Spleen (tissue), 11 donors: ENCODE measurements around the gene DDRGK1. TPM values are rescaled to one million over a fixed set of nuclear protein-coding genes. Genes with fewer than 3 reads are reported as not detected.
"Not testable (repeated sequence)": the region's sequence is repeated elsewhere in the genome, so short reads cannot be mapped to it uniquely, and the experiment has no call there.

Experiments
- DNase-seq: peaks from one replicate; pipeline ENCODE4 v3.0.0-alpha.2; 2020
- H3K27ac ChIP-seq, 8 donors: fragments of 200-600 bp; sonication (generic) in 7 of 8; 1 replicate in 4 of 8; 2 replicates in 4 of 8; pipeline versions ENCODE4 v1.5.0 to v1.8.0; 2016 to 2021; ENCODE audit warnings: inconsistent platforms in 4 of 8, mild to moderate bottlenecking in 4 of 8, moderate library complexity in 1 of 8
- H3K27me3 ChIP-seq, 7 donors: fragments of 200-600 bp; sonication (generic) in 6 of 7; replicated peaks in 1 of 7; 1 replicate in 4 of 7; 2 replicates in 3 of 7; pipeline versions ENCODE4 v1.5.0 to v1.8.0; 2016 to 2021; ENCODE audit warnings: inconsistent platforms in 3 of 7, mild to moderate bottlenecking in 1 of 7
- H3K36me3 ChIP-seq, 6 donors: fragments of 200-600 bp; sonication (generic) in 5 of 6; 1 replicate in 4 of 6; 2 replicates in 2 of 6; pipeline versions ENCODE4 v1.5.0 to v1.8.0; 2016 to 2021; ENCODE audit warnings: inconsistent platforms in 2 of 6
- H3K4me1 ChIP-seq, 6 donors: fragments of 200-600 bp; sonication (generic) in 5 of 6; 1 replicate in 3 of 6; 2 replicates in 3 of 6; pipeline versions ENCODE4 v1.5.0 to v1.8.0; 2016 to 2021; ENCODE audit warnings: inconsistent platforms in 3 of 6
- H3K4me3 ChIP-seq, 8 donors: fragments of 200-600 bp; sonication (generic) in 7 of 8; 1 replicate in 4 of 8; 2 replicates in 4 of 8; pipeline versions ENCODE4 v1.5.0 to v1.8.0; 2016 to 2021; ENCODE audit warnings: inconsistent platforms in 4 of 8, mild to moderate bottlenecking in 4 of 8, moderate library complexity in 2 of 8
- H3K9me3 ChIP-seq, 8 donors: fragments of 200-600 bp; sonication (generic) in 7 of 8; 1 replicate in 4 of 8; 2 replicates in 4 of 8; pipeline versions ENCODE4 v1.5.0 to v1.8.0; 2016 to 2021; ENCODE audit warnings: inconsistent platforms in 4 of 8
- POLR2A ChIP-seq, 3 donors: fragments of 450-650 bp; IDR thresholded peaks; one replicate each; pipeline ENCODE4 v1.5.1; 2017; ENCODE audit warnings: antibody characterized with exemption in 3 of 3, mild to moderate bottlenecking in 1 of 3
- POLR2AphosphoS5 ChIP-seq, 3 donors: sonication (generic); formaldehyde crosslinking; IDR thresholded peaks; one replicate each; pipeline ENCODE4 v1.5.1; 2017; ENCODE audit warnings: antibody characterized with exemption in 3 of 3
- WGBS, 5 donors: extraction: QIAGEN DNeasy Blood & Tissue Kit in 3 of 5; methylation state at CpG; one replicate each; pipeline versions ENCODE4 v1.1.5 to v1.1.7; 2013 to 2018; 5-methylcytosine and 5-hydroxymethylcytosine counted together
- intact Hi-C: fragments of 100-400 bp; cut with DNase I; formaldehyde crosslinking; loops from one replicate; pipeline ENCODE4 v1.15.0; 2023; ENCODE audit warnings: low total_unique reads
- polyA plus RNA-seq, 3 donors: library from polyadenylated mRNA; stranded (reverse); fragments of 200-250 nt; gene quantifications; one replicate each; pipeline ENCODE4 v1.2.1, GENCODE V29; 2013
- total RNA-seq, 7 donors: library from RNA; depleted of rRNA in 3 of 7; stranded (reverse); fragments of >200 nt in 3 of 7; fragmentation: NEBNext Ultra II Directional in 4 of 7; extraction: Animal tissue kit (Norgen Biotek cat#: 25700) in 4 of 7; gene quantifications; one replicate each; pipeline versions ENCODE4 v1.1.0 to v1.2.1, GENCODE V29; 2016 to 2021
- TF ChIP-seq, protein P1 (sequence below), 11 experiments: fragments of 200-600 bp in 7 of 11; fragments of 450-650 bp in 4 of 11; sonication (generic) in 4 of 11; IDR thresholded peaks in 8 of 11; conservative IDR thresholded peaks in 3 of 11; 1 replicate in 7 of 11; 2 replicates in 4 of 11; pipeline versions ENCODE4 v1.4.0 to v1.8.0; 2016 to 2021; ENCODE audit warnings: antibody characterized with exemption in 11 of 11, inconsistent platforms in 4 of 11, mild to moderate bottlenecking in 1 of 11
- donor health status: healthy with polysubstance abuse.
- donor health status: DM: no; HTN: no; CAD: no; lungs with moderate emphysema.
- donor health status: DM: no; HTN: no; CAD: no.
- donor health status: Bipolar disorder and iron deficiency.
- donor health status: healthy.
- donor health status: DM: no; HTN: no; CAD: no.
- donor health status: DM: yes; HTN: yes; CAD: no.

The DDRGK1 gene
- total and polyA plus RNA-seq, 10 donors: 25.6 to 53.7 (median 42.2) TPM

DNA sequence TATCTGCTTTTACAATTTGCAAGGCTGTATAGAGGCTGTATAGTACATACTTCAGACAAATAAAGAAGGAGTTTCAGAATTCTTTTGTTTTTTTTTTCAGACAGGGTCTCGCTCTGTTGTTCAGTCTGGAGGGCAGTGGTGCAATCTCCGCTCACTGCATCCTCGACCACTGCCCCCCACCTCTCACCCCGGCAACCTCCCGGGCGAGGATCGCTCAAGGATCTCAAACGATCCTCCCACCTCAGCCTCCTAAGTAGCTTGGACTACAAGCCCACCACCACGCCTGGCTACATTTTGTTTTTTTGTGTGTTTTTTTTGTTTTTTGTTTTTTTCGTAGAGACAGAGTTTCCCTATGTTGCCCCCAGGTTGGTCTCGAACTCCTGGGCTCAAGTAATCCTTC is 46.7 kb downstream of the DDRGK1 start:
- 62 to 86% (median 74%) methylated on average over 11 of the region's 11 CpGs for WGBS, 5 donors
- peak overlapping the region in 6 of 8 donors; percentile 13 to 91 (median 24) for H3K27ac ChIP-seq

DNA sequence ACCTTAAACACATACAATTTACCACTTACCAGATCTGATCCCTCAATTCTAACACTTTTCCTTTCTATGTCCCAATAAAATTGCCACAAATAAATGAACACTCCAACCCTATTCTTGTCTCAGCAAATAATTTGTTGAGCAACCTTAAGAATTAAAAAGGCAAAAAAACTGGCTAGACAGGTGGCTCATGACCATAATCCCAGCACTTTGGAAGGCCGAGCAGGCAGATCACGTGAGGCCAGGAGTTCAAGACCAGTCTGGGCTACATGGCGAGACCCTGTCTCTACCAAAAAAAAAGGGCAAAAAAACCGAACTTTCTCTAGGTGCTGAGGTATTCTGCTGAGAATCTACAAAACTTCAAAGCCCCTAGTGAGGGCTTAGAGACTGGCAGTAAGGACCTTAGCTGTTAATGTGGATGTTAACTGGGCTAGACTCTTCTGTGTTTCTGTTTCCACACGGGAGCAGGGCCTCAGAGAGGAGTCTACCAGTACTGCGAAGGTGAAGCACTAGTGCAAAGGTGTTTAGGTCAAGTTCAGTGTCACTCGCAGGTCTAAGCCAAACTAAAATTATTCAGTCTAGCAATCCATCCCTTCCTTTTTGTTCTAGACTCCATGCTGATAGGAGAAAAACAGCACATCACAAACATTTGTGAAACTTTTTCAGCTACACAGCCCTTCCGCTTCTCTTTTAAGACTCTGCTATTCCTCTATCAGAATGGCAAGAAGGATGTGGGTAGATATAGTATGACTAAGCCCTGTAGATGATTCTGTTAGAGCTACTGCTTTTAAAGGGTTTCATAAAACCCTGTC is 47.5 kb downstream of the DDRGK1 start:
- H3K27ac ChIP-seq: peak overlapping the region; percentile 13 to 91 (median 24)
- peaks cover 0 to 40% (median 6%) of the 10 kb centered on the region in 6 donors for H3K36me3 ChIP-seq
- WGBS, 5 donors: 52 to 68% (median 55%) methylated on average over 8 of the region's 8 CpGs
- intact Hi-C loops: no loop called here
- peaks cover 21 to 79% (median 59%) of the 10 kb centered on the region in 6 donors for H3K4me1 ChIP-seq
- no peaks in the 10 kb centered on the region for H3K9me3 ChIP-seq
- TF ChIP-seq, protein P1, sequence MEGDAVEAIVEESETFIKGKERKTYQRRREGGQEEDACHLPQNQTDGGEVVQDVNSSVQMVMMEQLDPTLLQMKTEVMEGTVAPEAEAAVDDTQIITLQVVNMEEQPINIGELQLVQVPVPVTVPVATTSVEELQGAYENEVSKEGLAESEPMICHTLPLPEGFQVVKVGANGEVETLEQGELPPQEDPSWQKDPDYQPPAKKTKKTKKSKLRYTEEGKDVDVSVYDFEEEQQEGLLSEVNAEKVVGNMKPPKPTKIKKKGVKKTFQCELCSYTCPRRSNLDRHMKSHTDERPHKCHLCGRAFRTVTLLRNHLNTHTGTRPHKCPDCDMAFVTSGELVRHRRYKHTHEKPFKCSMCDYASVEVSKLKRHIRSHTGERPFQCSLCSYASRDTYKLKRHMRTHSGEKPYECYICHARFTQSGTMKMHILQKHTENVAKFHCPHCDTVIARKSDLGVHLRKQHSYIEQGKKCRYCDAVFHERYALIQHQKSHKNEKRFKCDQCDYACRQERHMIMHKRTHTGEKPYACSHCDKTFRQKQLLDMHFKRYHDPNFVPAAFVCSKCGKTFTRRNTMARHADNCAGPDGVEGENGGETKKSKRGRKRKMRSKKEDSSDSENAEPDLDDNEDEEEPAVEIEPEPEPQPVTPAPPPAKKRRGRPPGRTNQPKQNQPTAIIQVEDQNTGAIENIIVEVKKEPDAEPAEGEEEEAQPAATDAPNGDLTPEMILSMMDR (IDR thresholded peaks at IDR 0.05 in 8 of 11, conservative IDR thresholded peaks at IDR 0.05 in 3 of 11): no peak
- TF ChIP-seq POLR2A (IDR thresholded peaks at IDR 0.05): no peak
- no peak for TF ChIP-seq POLR2AphosphoS5 (IDR thresholded peaks at IDR 0.05)
- no peak for DNase-seq
- no peaks in the 10 kb centered on the region for H3K27me3 ChIP-seq
- H3K4me3 ChIP-seq: peak overlapping the region in 2 of 8 donors; percentile 76 to 88

More for the DNA sequence above, 46.7 kb downstream of the DDRGK1 start:
- H3K4me3 ChIP-seq: peak overlapping the region in 5 of 8 donors; percentile 72 to 97 (median 88)
- H3K27me3 ChIP-seq: no peaks in the 10 kb centered on the region
- H3K4me1 ChIP-seq: peaks cover 21 to 71% (median 53%) of the 10 kb centered on the region in 6 donors
- intact Hi-C loops: no loop called here
- peaks cover 0 to 32% (median 6%) of the 10 kb centered on the region in 6 donors for H3K36me3 ChIP-seq
- DNase-seq: no peak
- no peak for TF ChIP-seq POLR2AphosphoS5 (IDR thresholded peaks at IDR 0.05)
- TF ChIP-seq, protein P1 (IDR thresholded peaks at IDR 0.05 in 8 of 11, conservative IDR thresholded peaks at IDR 0.05 in 3 of 11): no peak
- TF ChIP-seq POLR2A (IDR thresholded peaks at IDR 0.05): no peak
- no peaks in the 10 kb centered on the region for H3K9me3 ChIP-seq

DNA sequence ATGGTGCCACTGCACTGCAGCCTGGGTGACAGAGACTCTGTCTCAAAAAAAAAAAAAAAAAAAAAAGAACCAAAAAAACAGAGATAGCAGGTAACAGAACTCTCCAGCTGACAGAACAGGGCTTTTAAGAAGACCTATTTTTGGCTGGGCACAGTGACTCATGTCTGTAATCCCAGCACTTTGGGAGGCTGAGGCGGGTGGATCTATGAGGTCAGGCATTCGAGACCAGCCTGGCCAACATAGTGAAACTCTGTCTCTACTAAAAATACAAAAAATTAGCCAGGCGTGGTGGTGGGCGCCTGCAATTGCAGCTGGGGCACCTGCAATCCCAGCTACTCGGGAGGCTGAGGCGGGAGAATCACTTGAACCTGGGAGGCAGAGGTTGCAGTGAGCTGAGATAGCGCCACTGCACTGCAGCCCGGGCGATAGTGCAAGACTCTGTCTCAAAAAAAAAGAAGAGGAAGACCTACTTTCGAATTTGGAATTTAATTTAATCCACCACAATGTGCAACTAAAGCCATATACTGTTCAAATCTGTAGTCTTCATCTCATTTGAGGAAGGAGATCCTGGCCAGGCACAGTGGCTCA is 52.3 kb downstream of the DDRGK1 start:
- DNase-seq, H3K9me3 ChIP-seq, H3K27me3 ChIP-seq, H3K27ac ChIP-seq, H3K4me3 ChIP-seq, intact Hi-C loops: not testable (repeated sequence)
- WGBS, 5 donors: 78 to 93% (median 90%) methylated on average over 10 of the region's 10 CpGs
- peaks cover 3 to 82% (median 31%) of the 10 kb centered on the region in 6 donors for H3K36me3 ChIP-seq
- H3K4me1 ChIP-seq: peaks cover 3 to 95% (median 49%) of the 10 kb centered on the region in 6 donors

DNA sequence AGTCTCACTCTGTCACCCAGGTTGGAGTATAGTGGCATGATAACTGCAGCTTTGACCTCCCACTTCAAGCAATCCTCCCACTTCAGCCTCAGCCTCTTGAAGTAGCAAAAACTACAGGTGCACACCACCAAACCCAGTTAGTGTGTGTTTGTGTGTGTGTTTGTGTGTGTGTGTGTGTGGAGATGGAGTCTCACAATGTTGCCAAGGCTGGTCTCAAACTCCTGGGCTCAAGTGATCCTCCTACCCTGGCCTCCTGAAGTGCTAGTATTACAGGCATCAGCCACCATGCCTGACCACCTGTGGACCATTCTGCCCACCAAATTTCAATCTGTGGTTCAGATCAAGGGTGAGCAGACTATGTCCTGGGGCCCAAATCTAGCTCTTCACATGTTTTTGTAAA is 53.6 kb downstream of the DDRGK1 start:
- H3K27ac ChIP-seq: no peak overlapping the region
- no peak for TF ChIP-seq POLR2A (IDR thresholded peaks at IDR 0.05)
- no peaks in the 10 kb centered on the region for H3K27me3 ChIP-seq
- intact Hi-C loops: no loop called here
- peaks cover 3 to 90% (median 38%) of the 10 kb centered on the region in 6 donors for H3K36me3 ChIP-seq
- DNase-seq: no peak
- no peaks in the 10 kb centered on the region for H3K9me3 ChIP-seq
- H3K4me3 ChIP-seq: no peak overlapping the region
- peaks cover 0 to 85% (median 38%) of the 10 kb centered on the region in 6 donors for H3K4me1 ChIP-seq

DNA sequence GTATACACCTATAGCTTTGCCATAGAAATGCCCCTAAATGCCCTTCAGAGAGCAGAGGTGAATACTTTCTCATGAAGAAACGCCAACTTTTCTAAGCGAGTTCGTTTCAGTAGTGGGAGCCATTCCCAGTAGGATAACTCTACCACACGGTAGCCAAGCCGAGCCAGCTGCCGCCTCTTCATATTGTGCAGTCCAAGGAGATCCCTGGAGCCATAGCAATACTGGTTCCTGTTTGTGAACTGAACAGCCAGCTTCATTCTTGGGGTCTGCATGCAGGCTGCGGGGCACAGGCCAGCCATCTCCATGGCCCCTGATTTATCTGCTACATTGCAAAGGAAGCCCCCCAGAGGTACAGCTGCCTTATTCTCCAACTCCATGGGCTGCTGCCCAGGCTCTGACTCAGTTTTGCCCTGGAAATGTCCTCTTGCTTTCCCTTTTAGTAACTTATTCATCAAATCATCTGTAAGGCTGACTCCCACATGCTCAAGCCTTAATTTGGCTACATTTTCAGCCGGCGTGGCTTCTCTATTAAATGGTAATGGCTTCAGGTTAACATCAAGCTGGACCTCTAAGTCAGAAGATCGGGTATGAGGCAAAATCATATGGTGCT is 57.6 kb downstream of the DDRGK1 start:
- TF ChIP-seq, protein P1 (IDR thresholded peaks at IDR 0.05 in 8 of 11, conservative IDR thresholded peaks at IDR 0.05 in 3 of 11): no peak
- TF ChIP-seq POLR2A (IDR thresholded peaks at IDR 0.05): no peak
- no peak for TF ChIP-seq POLR2AphosphoS5 (IDR thresholded peaks at IDR 0.05)
- no peaks in the 10 kb centered on the region for H3K27me3 ChIP-seq
- DNase-seq: no peak
- 87 to 96% (median 93%) methylated on average over 10 of the region's 10 CpGs for WGBS, 5 donors
- H3K36me3 ChIP-seq: peaks cover 3 to 72% (median 32%) of the 10 kb centered on the region in 6 donors
- H3K4me1 ChIP-seq: peaks cover 0 to 46% (median 12%) of the 10 kb centered on the region in 6 donors
- peaks cover 0 to 8% (median 0%) of the 10 kb centered on the region in 8 donors for H3K9me3 ChIP-seq
- no peak overlapping the region for H3K4me3 ChIP-seq
- H3K27ac ChIP-seq: no peak overlapping the region
- intact Hi-C loops: no loop called here
